GM19239 (cell line): ENCODE results near the gene CACNA2D4.
A peak's percentile ranks its signal among the peaks of the same experiment; 100 is the strongest.

ENCODE experiments used
- DNase-seq: peaks from one replicate; pipeline ENCODE4 v3.0.0; 2011; ENCODE audit warnings: low spot score; ENCODE audit not compliant: insufficient read length
- FAIRE-seq: peaks from 2 replicates; lab custom pipeline; 2011; peaks lifted over from hg19 to GRCh38; lab: Jason Lieb, UNC

Gene CACNA2D4

GRCh38 chr12:1934068-1934467, 15.6 kb upstream of the CACNA2D4 start:
- FAIRE-seq (peak; percentile 58), DNase-seq (no peak)

GRCh38 chr12:1933342-1934051, 15.0 kb upstream of the CACNA2D4 start:
- FAIRE-seq (peak; percentile 73), DNase-seq (no peak)

GRCh38 chr12:1932264-1932777, 13.9 kb upstream of the CACNA2D4 start:
- no peak for DNase-seq
- FAIRE-seq, result peak; percentile 80

GRCh38 chr12:1931642-1932041, 13.2 kb upstream of the CACNA2D4 start:
- DNase-seq, result no peak
- no peak for FAIRE-seq

- no peak for FAIRE-seq
- no peak for DNase-seq
Measured at GRCh38 chr12:1930803-1931597, 12.5 kb upstream of the CACNA2D4 start.

GRCh38 chr12:1929985-1930802, 11.7 kb upstream of the CACNA2D4 start:
- DNase-seq (no peak), FAIRE-seq (no peak)

GRCh38 chr12:1929241-1929984, 11.0 kb upstream of the CACNA2D4 start:
- DNase-seq, result no peak
- no peak for FAIRE-seq

- DNase-seq, result no peak
- FAIRE-seq, result no peak
Measured at GRCh38 chr12:1928439-1929121, 10.1 kb upstream of the CACNA2D4 start.

- FAIRE-seq (no peak), DNase-seq (no peak)
Measured at GRCh38 chr12:1927751-1928351, 9.4 kb upstream of the CACNA2D4 start.

GRCh38 chr12:1927051-1927680, 8.7 kb upstream of the CACNA2D4 start:
- no peak for FAIRE-seq

GRCh38 chr12:1926251-1926657, 7.8 kb upstream of the CACNA2D4 start:
- DNase-seq (no peak), FAIRE-seq (no peak)

More at GRCh38 chr12:1927051-1927680, 8.7 kb upstream of the CACNA2D4 start:
- no peak for DNase-seq

GRCh38 chr12:1925684-1926006, 7.2 kb upstream of the CACNA2D4 start:
- no peak for FAIRE-seq
- DNase-seq, result no peak

GRCh38 chr12:1924996-1925683, 6.7 kb upstream of the CACNA2D4 start:
- FAIRE-seq (peak; percentile 48), DNase-seq (no peak)

- FAIRE-seq, result no peak
- no peak for DNase-seq
Measured at GRCh38 chr12:1922985-1923384, 4.5 kb upstream of the CACNA2D4 start.

- FAIRE-seq (no peak), DNase-seq (no peak)
Measured at GRCh38 chr12:1922075-1922709, 3.7 kb upstream of the CACNA2D4 start.

- FAIRE-seq, result no peak
- DNase-seq, result no peak
Measured at GRCh38 chr12:1920971-1921370, 2.5 kb upstream of the CACNA2D4 start.

GRCh38 chr12:1920436-1920835, 2.0 kb upstream of the CACNA2D4 start:
- DNase-seq, result no peak
- no peak for FAIRE-seq

GRCh38 chr12:1919763-1920162, 1.3 kb upstream of the CACNA2D4 start:
- FAIRE-seq (no peak), DNase-seq (no peak)
